ENCODE results near the gene CFAP206. TPM values are rescaled to one million over a fixed set of nuclear protein-coding genes. Genes with fewer than 3 reads are reported as not detected.

Gene CFAP206
- polyA plus RNA-seq, 6 donors from 2014 or later: not detected

DNA sequence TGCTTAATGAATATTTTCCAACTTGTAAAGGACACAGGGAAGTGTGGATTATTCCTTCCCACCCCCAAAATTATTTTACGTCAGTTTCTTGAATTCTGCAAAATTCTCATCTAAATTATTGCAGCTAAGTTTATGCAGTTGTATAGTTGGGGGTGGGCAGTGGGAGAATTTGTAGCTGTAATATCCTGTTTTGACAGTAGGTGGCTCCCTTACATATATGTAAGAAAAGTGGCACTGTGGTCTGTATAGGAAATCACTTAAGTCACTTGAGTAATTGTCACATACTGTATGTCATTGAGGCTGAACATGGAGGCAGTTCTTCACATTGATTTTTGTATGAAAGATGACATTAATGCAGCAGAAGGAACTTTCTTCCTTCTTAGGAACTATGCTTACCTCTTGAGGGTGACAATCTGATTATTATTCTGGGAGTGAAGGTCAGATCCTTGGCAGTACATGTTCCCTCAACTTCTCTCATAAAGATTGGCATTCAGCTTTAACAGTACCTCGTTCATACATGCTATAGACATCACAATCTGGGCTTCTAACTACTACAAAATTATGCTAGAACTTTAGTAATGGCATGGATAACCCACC is 14.6 kb upstream of the CFAP206 start:
- Mint-ChIP-seq H3K27me3 (no peaks in the 10 kb centered on the region), H3K4me1 (peaks cover 2 to 5% (median 4%) of the 10 kb centered on the region in 3 donors), H3K27ac (no peak overlapping the region), H3K4me3 (no peak overlapping the region), H3K36me3 (no peaks in the 10 kb centered on the region), H3K9me3 (no peaks in the 10 kb centered on the region)
- DNase-seq (peak; percentile 53), ATAC-seq (ENCODE audit: low read depth in 2 of 2) (peak; percentile 80 to 82)

GRCh38 chr6:87395431-87395830 is 12.3 kb upstream of the CFAP206 start:
- H3K4me3 Mint-ChIP-seq: no peak overlapping the region
- no peaks in the 10 kb centered on the region for H3K9me3 Mint-ChIP-seq
- H3K27ac Mint-ChIP-seq: no peak overlapping the region
- no peak for ATAC-seq (ENCODE audit: low read depth in 2 of 2)
- H3K27me3 Mint-ChIP-seq: peaks cover 0 to 3% (median 0%) of the 10 kb centered on the region in 3 donors
- no peak for DNase-seq
- H3K36me3 Mint-ChIP-seq: no peaks in the 10 kb centered on the region
- peaks cover 2 to 5% (median 4%) of the 10 kb centered on the region in 3 donors for H3K4me1 Mint-ChIP-seq

GRCh38 chr6:87396595-87397392 is 11.0 kb upstream of the CFAP206 start:
- DNase-seq: peak; percentile 6
- ATAC-seq (ENCODE audit: low read depth in 2 of 2): peak; percentile 86 to 90
- Mint-ChIP-seq H3K4me3 (no peak overlapping the region), H3K4me1 (peaks cover 2 to 5% (median 4%) of the 10 kb centered on the region in 3 donors), H3K9me3 (no peaks in the 10 kb centered on the region), H3K27ac (peak overlapping the region in 1 of 6 donors; percentile 16), H3K36me3 (peaks cover 0 to 1% of the 10 kb centered on the region in 2 donors), H3K27me3 (peaks cover 0 to 3% (median 0%) of the 10 kb centered on the region in 3 donors)

DNA sequence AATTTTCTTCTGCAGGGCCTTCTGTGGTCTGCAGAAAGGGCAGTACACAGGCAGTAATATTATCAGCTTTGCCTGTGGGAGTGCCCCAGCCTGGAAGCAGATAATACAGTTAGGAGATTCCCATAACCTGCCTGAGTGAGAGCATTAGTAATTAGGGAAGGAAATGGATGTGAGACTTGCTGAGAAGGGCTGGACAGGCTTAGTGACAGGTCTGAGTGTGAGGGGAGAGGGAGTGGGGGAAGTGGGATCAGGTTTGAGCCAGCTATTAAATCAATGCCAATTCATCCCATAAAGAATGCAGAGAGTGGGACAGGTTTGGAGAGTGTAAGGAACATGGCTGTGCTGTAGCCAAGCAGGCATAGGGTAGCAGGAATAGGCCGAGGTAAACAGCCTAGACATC is 10.1 kb upstream of the CFAP206 start:
- DNase-seq: no peak
- peaks cover 2 to 5% (median 4%) of the 10 kb centered on the region in 3 donors for H3K4me1 Mint-ChIP-seq

GRCh38 chr6:87401832-87402231 is 5.9 kb upstream of the CFAP206 start:
- Mint-ChIP-seq H3K36me3 (peaks cover 0 to 3% of the 10 kb centered on the region in 2 donors), H3K27me3 (peaks cover 3 to 12% (median 7%) of the 10 kb centered on the region in 3 donors), H3K9me3 (no peaks in the 10 kb centered on the region), H3K4me1 (peaks cover 2 to 5% (median 4%) of the 10 kb centered on the region in 3 donors), H3K4me3 (no peak overlapping the region), H3K27ac (no peak overlapping the region)
- ATAC-seq (ENCODE audit: low read depth in 2 of 2) (no peak), DNase-seq (no peak)

More for the DNA sequence above, 10.1 kb upstream of the CFAP206 start:
- H3K27ac Mint-ChIP-seq: no peak overlapping the region
- no peak overlapping the region for H3K4me3 Mint-ChIP-seq
- no peak for ATAC-seq (ENCODE audit: low read depth in 2 of 2)
- H3K36me3 Mint-ChIP-seq: peaks cover 0 to 3% of the 10 kb centered on the region in 2 donors
- H3K9me3 Mint-ChIP-seq: no peaks in the 10 kb centered on the region
- H3K27me3 Mint-ChIP-seq: peaks cover 0 to 3% (median 0%) of the 10 kb centered on the region in 3 donors

- Mint-ChIP-seq H3K4me3 (peak overlapping the region; percentile 81 to 95 (median 92)), H3K27ac (peak overlapping the region; percentile 60 to 92 (median 80)), H3K36me3 (peaks cover 0 to 5% of the 10 kb centered on the region in 2 donors), H3K9me3 (no peaks in the 10 kb centered on the region), H3K4me1 (peaks cover 0 to 10% (median 4%) of the 10 kb centered on the region in 3 donors), H3K27me3 (peaks cover 7 to 23% (median 16%) of the 10 kb centered on the region in 3 donors)
- ATAC-seq (ENCODE audit: low read depth in 2 of 2): peak in 1 of 2 donors; percentile 8
- DNase-seq: no peak
Observed at GRCh38 chr6:87407561-87407900, 241 bp upstream of the CFAP206 start.

- peak overlapping the region; percentile 81 to 95 (median 92) for H3K4me3 Mint-ChIP-seq
- DNase-seq (no peak), ATAC-seq (ENCODE audit: low read depth in 2 of 2) (no peak)
- H3K36me3 Mint-ChIP-seq: peaks cover 0 to 5% of the 10 kb centered on the region in 2 donors
- H3K27ac Mint-ChIP-seq: peak overlapping the region in 3 of 6 donors; percentile 76 to 85 (median 83)
- H3K9me3 Mint-ChIP-seq: no peaks in the 10 kb centered on the region
- H3K4me1 Mint-ChIP-seq: peaks cover 0 to 10% (median 4%) of the 10 kb centered on the region in 3 donors
- peaks cover 7 to 29% (median 19%) of the 10 kb centered on the region in 3 donors for H3K27me3 Mint-ChIP-seq
Observed at GRCh38 chr6:87408721-87409155, 966 bp downstream of the CFAP206 start.

- H3K27ac Mint-ChIP-seq: no peak overlapping the region
- no peaks in the 10 kb centered on the region for H3K4me1 Mint-ChIP-seq
- H3K36me3 Mint-ChIP-seq: peaks cover 0 to 4% of the 10 kb centered on the region in 2 donors
- H3K27me3 Mint-ChIP-seq: peaks cover 0 to 11% (median 10%) of the 10 kb centered on the region in 3 donors
- no peak overlapping the region for H3K4me3 Mint-ChIP-seq
- DNase-seq: no peak
- H3K9me3 Mint-ChIP-seq: no peaks in the 10 kb centered on the region
- no peak for ATAC-seq (ENCODE audit: low read depth in 2 of 2)
Observed at GRCh38 chr6:87419266-87419665, 11.5 kb downstream of the CFAP206 start.

DNA sequence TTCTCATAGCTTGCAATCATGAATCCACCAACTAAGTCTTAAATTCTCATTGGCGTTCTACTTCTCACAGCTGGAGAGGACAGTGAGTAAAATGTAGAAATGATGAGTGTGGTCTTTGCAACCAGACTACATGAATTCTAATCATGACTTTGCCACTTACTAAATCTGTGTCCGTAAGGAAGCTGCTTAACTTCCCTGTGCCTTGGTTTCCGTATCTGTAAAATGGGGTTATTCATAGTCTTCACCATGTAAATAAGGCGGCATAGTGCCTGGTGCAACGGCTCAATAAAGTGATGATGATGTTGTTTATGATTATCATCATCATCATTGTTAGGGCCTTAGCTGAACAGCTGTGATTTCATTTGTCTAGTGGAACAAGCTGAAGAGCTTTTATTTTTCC is 12.6 kb downstream of the CFAP206 start:
- H3K27me3 Mint-ChIP-seq: peaks cover 0 to 10% (median 6%) of the 10 kb centered on the region in 3 donors
- no peaks in the 10 kb centered on the region for H3K4me1 Mint-ChIP-seq
- no peak overlapping the region for H3K4me3 Mint-ChIP-seq
- no peaks in the 10 kb centered on the region for H3K9me3 Mint-ChIP-seq
- H3K36me3 Mint-ChIP-seq: peaks cover 0 to 4% of the 10 kb centered on the region in 2 donors
- DNase-seq (no peak), ATAC-seq (ENCODE audit: low read depth in 2 of 2) (no peak)
- H3K27ac Mint-ChIP-seq: no peak overlapping the region

DNA sequence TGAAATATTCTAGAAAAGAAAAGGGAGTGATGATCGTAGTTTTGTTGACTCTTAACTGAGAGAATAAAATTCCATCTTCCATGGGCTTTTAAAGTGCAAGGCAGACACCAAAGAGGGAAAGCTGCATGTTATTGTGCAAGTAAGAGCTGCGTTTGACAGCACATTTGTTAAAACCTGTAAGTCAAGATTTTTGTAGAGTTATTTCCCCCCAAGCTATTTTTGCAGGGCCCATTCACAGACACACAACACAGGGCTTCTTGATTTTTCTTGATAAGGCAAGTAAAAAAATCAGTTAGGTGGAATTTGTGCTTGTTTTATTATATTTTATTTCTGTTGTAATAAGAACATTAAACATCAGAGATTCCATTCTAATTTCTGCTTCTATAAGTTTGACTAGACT is 13.8 kb downstream of the CFAP206 start:
- no peak for ATAC-seq (ENCODE audit: low read depth in 2 of 2)
- Mint-ChIP-seq H3K4me1 (no peaks in the 10 kb centered on the region), H3K9me3 (no peaks in the 10 kb centered on the region), H3K4me3 (no peak overlapping the region), H3K36me3 (peaks cover 0 to 4% of the 10 kb centered on the region in 2 donors), H3K27me3 (peaks cover 0 to 10% (median 2%) of the 10 kb centered on the region in 3 donors), H3K27ac (no peak overlapping the region)
- DNase-seq: no peak

GRCh38 chr6:87426789-87427188 is 19.0 kb downstream of the CFAP206 start:
- no peak overlapping the region for H3K4me3 Mint-ChIP-seq
- no peaks in the 10 kb centered on the region for H3K9me3 Mint-ChIP-seq
- H3K27me3 Mint-ChIP-seq: peaks cover under 1 to 10% (median 8%) of the 10 kb centered on the region in 3 donors
- no peak overlapping the region for H3K27ac Mint-ChIP-seq
- no peaks in the 10 kb centered on the region for H3K4me1 Mint-ChIP-seq
- peaks cover 0 to 2% of the 10 kb centered on the region in 2 donors for H3K36me3 Mint-ChIP-seq
- DNase-seq (no peak), ATAC-seq (ENCODE audit: low read depth in 2 of 2) (no peak)

GRCh38 chr6:87430499-87430898 is 22.7 kb downstream of the CFAP206 start:
- no peak overlapping the region for H3K4me3 Mint-ChIP-seq
- DNase-seq: no peak
- no peaks in the 10 kb centered on the region for H3K9me3 Mint-ChIP-seq
- H3K36me3 Mint-ChIP-seq: no peaks in the 10 kb centered on the region
- H3K27ac Mint-ChIP-seq: no peak overlapping the region
- ATAC-seq (ENCODE audit: low read depth in 2 of 2): no peak
- no peaks in the 10 kb centered on the region for H3K4me1 Mint-ChIP-seq
- H3K27me3 Mint-ChIP-seq: peaks cover 7 to 19% (median 16%) of the 10 kb centered on the region in 3 donors

GRCh38 chr6:87431263-87431662 is 23.5 kb downstream of the CFAP206 start:
- H3K4me3 Mint-ChIP-seq: no peak overlapping the region
- H3K9me3 Mint-ChIP-seq: no peaks in the 10 kb centered on the region
- no peak overlapping the region for H3K27ac Mint-ChIP-seq
- DNase-seq: no peak
- no peak for ATAC-seq (ENCODE audit: low read depth in 2 of 2)
- no peaks in the 10 kb centered on the region for H3K36me3 Mint-ChIP-seq
- no peaks in the 10 kb centered on the region for H3K4me1 Mint-ChIP-seq
- H3K27me3 Mint-ChIP-seq: peaks cover 9 to 19% (median 16%) of the 10 kb centered on the region in 3 donors

DNA sequence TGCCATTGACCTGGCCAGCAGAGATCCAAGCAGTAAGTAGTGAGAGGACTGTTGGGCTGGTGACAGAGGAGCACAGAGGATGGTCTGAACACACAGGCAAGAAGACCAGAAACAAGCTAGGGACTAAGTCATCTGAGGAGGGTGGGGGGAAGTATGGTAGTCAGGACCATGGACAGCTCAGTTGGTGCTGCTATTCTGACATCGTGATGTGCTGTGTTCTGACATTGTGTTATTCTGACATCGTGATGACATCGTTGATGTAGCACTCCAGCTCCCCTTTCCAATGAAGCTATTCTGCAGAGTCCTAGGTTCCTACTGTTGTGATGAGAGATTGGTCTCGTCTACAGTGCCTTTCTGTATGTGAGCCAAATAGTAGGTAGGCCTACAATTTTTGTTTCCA is 28.7 kb downstream of the CFAP206 start:
- H3K4me3 Mint-ChIP-seq: peak overlapping the region in 1 of 8 donors; percentile 15
- peak; percentile 29 for DNase-seq

More for the DNA sequence above, 28.7 kb downstream of the CFAP206 start:
- ATAC-seq (ENCODE audit: low read depth in 2 of 2): peak in 1 of 2 donors; percentile 59
- H3K36me3 Mint-ChIP-seq: no peaks in the 10 kb centered on the region
- H3K4me1 Mint-ChIP-seq: no peaks in the 10 kb centered on the region
- H3K9me3 Mint-ChIP-seq: peaks cover 0 to 6% (median 0%) of the 10 kb centered on the region in 7 donors
- H3K27ac Mint-ChIP-seq: no peak overlapping the region
- peaks cover 7 to 11% (median 9%) of the 10 kb centered on the region in 3 donors for H3K27me3 Mint-ChIP-seq
